ENCODE measurements around the gene NFIC.

- TF ChIP-seq CTCF (IDR thresholded peaks at IDR 0.05) (no peak), ZFX (IDR thresholded peaks at IDR 0.05; ENCODE audit: borderline replicate concordance) (no peak)
Observed at GRCh38 chr19:3370728-3371591, 4.6 kb downstream of the NFIC start.
